ENCODE results near the gene CYP2J2.
"Not testable (repeated sequence)": the region's sequence is repeated elsewhere in the genome, so short reads cannot be mapped to it uniquely, and the experiment has no call there.

GRCh38 chr1:59855297-59855696 lies 71.3 kb downstream of the CYP2J2 start:
- TF ChIP-seq SUZ12 (IDR thresholded peaks at IDR 0.05; ENCODE audit: extremely low read depth, insufficient read depth, insufficient read length); YY1 (IDR thresholded peaks at IDR 0.05; ENCODE audit: insufficient read depth, insufficient read length); ZNF274 (IDR thresholded peaks at IDR 0.05; ENCODE audit: low read depth, low read length): not testable (repeated sequence)

All from NT2/D1 (cell line).